GM23338 (cell line): ENCODE data around the gene RTN4RL2. TPM values are rescaled to one million over a fixed set of nuclear protein-coding genes. Genes with fewer than 3 reads are reported as not detected.
A peak's percentile ranks its signal among the peaks of the same experiment; 100 is the strongest.

Experiments
- ATAC-seq: fragments of 200-7000 bp; cut with Tn5 transposase; 3 replicates; pipeline ENCODE4 v1.9.1; 2020
- DNase-seq: peaks from one replicate; pipeline ENCODE4 v3.0.0-alpha.2; 2015; ENCODE audit warnings: low spot score
- H2AFZ ChIP-seq: fragments of 200-600 bp; sonication (generic); 2 replicates; pipeline ENCODE4 v1.8.0; 2016; ENCODE audit warnings: antibody characterized with exemption, mild to moderate bottlenecking, moderate library complexity
- H3F3A ChIP-seq: fragments of 200-600 bp; sonication (generic); replicated peaks from 2 replicates; pipeline ENCODE4 v1.8.0; 2017; ENCODE audit warnings: antibody characterized with exemption, mixed run types, low read depth
- H3K27ac ChIP-seq: fragments of 200-600 bp; sonication (generic); 2 replicates; pipeline ENCODE4 v1.6.1; 2016; ENCODE audit warnings: low read depth
- H3K27me3 ChIP-seq: fragments of 200-600 bp; sonication (generic); 2 replicates; pipeline ENCODE4 v1.8.0; 2016; ENCODE audit warnings: mild to moderate bottlenecking, mixed run types, moderate library complexity; ENCODE audit not compliant: insufficient read depth
- H3K36me3 ChIP-seq: fragments of 200-600 bp; sonication (generic); 2 replicates; pipeline ENCODE4 v1.8.0; 2016; ENCODE audit warnings: mild to moderate bottlenecking; ENCODE audit not compliant: insufficient read depth
- H3K4me1 ChIP-seq: fragments of 200-600 bp; sonication (generic); 2 replicates; pipeline ENCODE4 v1.8.0; 2016; ENCODE audit warnings: mild to moderate bottlenecking, moderate library complexity; ENCODE audit not compliant: insufficient read depth
- H3K4me2 ChIP-seq: fragments of 200-600 bp; sonication (generic); 2 replicates; pipeline ENCODE4 v1.7.1; 2017; ENCODE audit warnings: mixed run types
- H3K4me3 ChIP-seq: fragments of 200-600 bp; sonication (generic); 2 replicates; pipeline ENCODE4 v1.6.1; 2016; ENCODE audit warnings: mixed run types
- H3K79me2 ChIP-seq: fragments of 200-600 bp; sonication (generic); replicated peaks from 2 replicates; pipeline ENCODE4 v1.8.0; 2017; ENCODE audit warnings: mild to moderate bottlenecking; ENCODE audit not compliant: insufficient read depth
- H3K9me2 ChIP-seq: fragments of 200-600 bp; sonication (generic); 2 replicates; pipeline ENCODE4 v1.8.0; 2017; ENCODE audit not compliant: insufficient read depth
- H4K20me1 ChIP-seq: fragments of 200-600 bp; sonication (generic); replicated peaks from 2 replicates; pipeline ENCODE4 v1.8.0; 2017; ENCODE audit warnings: mild to moderate bottlenecking; ENCODE audit not compliant: insufficient read depth
- H3K27ac Mint-ChIP-seq: 2 replicates; pipeline ENCODE4 v1.8.0; 2020; ENCODE audit warnings: inconsistent platforms, mild to moderate bottlenecking, moderate library complexity, mixed read lengths
- H3K27me3 Mint-ChIP-seq: 3 replicates; pipeline ENCODE4 v1.8.0; 2022; ENCODE audit warnings: low read depth, mild to moderate bottlenecking, moderate library complexity, mixed read lengths, inconsistent platforms; ENCODE audit not compliant: insufficient read depth, poor library complexity
- H3K36me3 Mint-ChIP-seq: 3 replicates; pipeline ENCODE4 v1.8.0; 2021; ENCODE audit warnings: low read depth, mild to moderate bottlenecking, inconsistent platforms, moderate library complexity, mixed read lengths
- H3K4me1 Mint-ChIP-seq: 3 replicates; pipeline ENCODE4 v1.8.0; 2020; ENCODE audit warnings: mild to moderate bottlenecking, inconsistent platforms, mixed read lengths
- H3K4me3 Mint-ChIP-seq: 3 replicates; pipeline ENCODE4 v1.8.0; 2021; ENCODE audit warnings: moderate library complexity, mild to moderate bottlenecking, inconsistent platforms, mixed read lengths
- H3K9me3 Mint-ChIP-seq: 3 replicates; pipeline ENCODE4 v1.8.0; 2020; ENCODE audit warnings: moderate library complexity, mild to moderate bottlenecking, inconsistent platforms, mixed read lengths
- CREB1 ChIP-seq: fragments of 250-450 bp; sonication (Bioruptor Pico); IDR thresholded peaks from 2 replicates; pipeline ENCODE4 v1.5.0; 2020; ENCODE audit warnings: low read depth, mild to moderate bottlenecking, moderate library complexity
- EZH2 ChIP-seq: fragments of 200-600 bp; sonication (generic); IDR thresholded peaks from one replicate; pipeline ENCODE4 v1.8.0; 2017; ENCODE audit warnings: antibody characterized with exemption, mild to moderate bottlenecking, low read depth; ENCODE audit not compliant: unreplicated experiment
- EZH2phosphoT487 ChIP-seq: fragments of 200-600 bp; sonication (generic); IDR thresholded peaks from one replicate; pipeline ENCODE4 v1.8.1; 2018; ENCODE audit warnings: antibody characterized with exemption; ENCODE audit not compliant: unreplicated experiment
- NANOG ChIP-seq: IDR thresholded peaks from 2 replicates; pipeline ENCODE4 v1.6.1; 2016; ENCODE audit warnings: antibody characterized with exemption, borderline replicate concordance
- POLR2AphosphoS5 ChIP-seq: IDR thresholded peaks from 2 replicates; pipeline ENCODE4 v1.6.1; 2016; ENCODE audit warnings: antibody characterized with exemption, low read depth
- ZNF331 ChIP-seq: fragments of 250-450 bp; sonication (Bioruptor Pico); IDR thresholded peaks from 2 replicates; pipeline ENCODE4 v1.5.0; 2020; ENCODE audit warnings: low read depth, mild to moderate bottlenecking, moderate library complexity
- polyA plus RNA-seq: library from polyadenylated mRNA; unstranded; fragments of >200 nt; fragmentation: Nextera tagmentation; extraction: Ambion mirVana; gene quantifications from 2 replicates; pipeline ENCODE4 v1.2.1, GENCODE V29; 2016
- total RNA-seq: library from RNA; depleted of rRNA; stranded (reverse); fragments of >200 nt; shearing (Covaris generic); gene quantifications from 2 replicates; pipeline ENCODE4 v1.2.3, GENCODE V29; 2014
- TF ChIP-seq, protein P1 (sequence below): IDR thresholded peaks from 2 replicates; pipeline ENCODE4 v1.6.1; 2016; ENCODE audit warnings: antibody characterized with exemption
- TF ChIP-seq, protein P2 (sequence below), 2 experiments: fragments of 200-600 bp in 1 of 2; sonication (generic) in 1 of 2; conservative IDR thresholded peaks; 2 replicates each; pipeline versions ENCODE4 v1.5.1 to v1.6.1; 2016 to 2017; ENCODE audit warnings: antibody characterized with exemption in 2 of 2, low read depth in 2 of 2, mild to moderate bottlenecking in 2 of 2, moderate library complexity in 1 of 2

RTN4RL2 gene
- total and polyA plus RNA-seq, 2 experiments from 2014 or later = 13.9 to 15.9 TPM

DNA sequence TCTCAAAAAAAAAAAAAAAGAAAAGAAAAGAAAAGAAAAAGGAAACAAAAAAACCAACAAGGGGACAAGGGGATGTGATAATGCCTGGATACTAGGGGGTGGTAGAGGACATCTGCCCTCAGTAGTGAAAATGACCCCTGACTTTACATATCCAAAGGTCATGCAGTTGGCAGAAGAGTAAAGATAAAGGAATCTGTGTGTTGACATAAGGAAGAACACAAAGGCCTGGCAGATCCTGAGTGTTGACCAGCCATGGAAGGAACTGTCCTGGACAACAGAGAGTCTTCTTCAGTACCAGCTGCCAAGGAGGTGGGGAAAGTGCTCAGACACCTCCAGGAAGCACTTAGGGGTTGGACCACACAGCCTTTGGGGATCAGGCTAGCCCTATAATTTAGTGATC lies 42.5 kb downstream of the RTN4RL2 start:
- H3K4me1 Mint-ChIP-seq = peaks cover 43% of the 10 kb centered on the region
- H3K9me2 ChIP-seq = no peaks in the 10 kb centered on the region
- H3K27me3 Mint-ChIP-seq = peaks cover 16% of the 10 kb centered on the region
- no peaks in the 10 kb centered on the region for H3K27me3 ChIP-seq
- no peak overlapping the region for H3K27ac ChIP-seq
- H3K9me3 Mint-ChIP-seq = no peaks in the 10 kb centered on the region
- H2AFZ ChIP-seq = no peak overlapping the region
- H3K4me2 ChIP-seq = no peak overlapping the region
- H3K36me3 ChIP-seq = no peaks in the 10 kb centered on the region
- H3K4me3 ChIP-seq = no peak overlapping the region
- peaks cover 28% of the 10 kb centered on the region for H3K79me2 ChIP-seq
- H3K36me3 Mint-ChIP-seq = peaks cover 47% of the 10 kb centered on the region
- ATAC-seq (no peak), DNase-seq (no peak)
- no peak overlapping the region for H3K27ac Mint-ChIP-seq
- H3F3A ChIP-seq = peaks cover 14% of the 10 kb centered on the region
- no peak for TF ChIP-seq ZNF331 (CRISPR knock-in tag)
- no peak for TF ChIP-seq EZH2
- TF ChIP-seq, protein P1, sequence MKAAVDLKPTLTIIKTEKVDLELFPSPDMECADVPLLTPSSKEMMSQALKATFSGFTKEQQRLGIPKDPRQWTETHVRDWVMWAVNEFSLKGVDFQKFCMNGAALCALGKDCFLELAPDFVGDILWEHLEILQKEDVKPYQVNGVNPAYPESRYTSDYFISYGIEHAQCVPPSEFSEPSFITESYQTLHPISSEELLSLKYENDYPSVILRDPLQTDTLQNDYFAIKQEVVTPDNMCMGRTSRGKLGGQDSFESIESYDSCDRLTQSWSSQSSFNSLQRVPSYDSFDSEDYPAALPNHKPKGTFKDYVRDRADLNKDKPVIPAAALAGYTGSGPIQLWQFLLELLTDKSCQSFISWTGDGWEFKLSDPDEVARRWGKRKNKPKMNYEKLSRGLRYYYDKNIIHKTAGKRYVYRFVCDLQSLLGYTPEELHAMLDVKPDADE = no peak
- TF ChIP-seq NANOG = no peak
- no peak for TF ChIP-seq CREB1
- TF ChIP-seq EZH2phosphoT487 = no peak
- peaks cover 31% of the 10 kb centered on the region for H3K4me1 ChIP-seq
- peaks cover 15% of the 10 kb centered on the region for H4K20me1 ChIP-seq
- H3K4me3 Mint-ChIP-seq = no peak overlapping the region

DNA sequence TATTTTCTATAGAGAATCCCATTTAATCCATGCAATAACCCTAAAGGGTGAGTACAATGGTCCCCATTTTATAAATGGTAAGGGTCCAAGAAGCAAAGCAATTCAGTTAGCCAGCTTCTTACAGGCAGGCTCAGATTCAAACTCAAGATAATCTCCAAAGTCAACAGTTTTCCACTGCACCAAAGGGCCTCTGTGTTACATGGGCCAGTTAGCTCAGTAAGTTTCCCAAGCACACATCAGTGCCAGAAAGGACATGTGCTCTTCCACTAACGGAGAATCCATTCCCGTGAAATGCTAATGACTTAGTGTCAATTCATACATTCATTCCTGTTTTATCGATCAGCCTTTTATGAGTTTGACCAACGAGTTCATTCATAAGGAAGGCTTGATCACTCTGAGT lies 44.2 kb downstream of the RTN4RL2 start:
- Histone ChIP-seq H4K20me1 (peaks cover 15% of the 10 kb centered on the region), H3K27ac (0 out of 2 replicates have a peak overlapping the region, but pooled peaks have one; percentile 9), H3K9me2 (no peaks in the 10 kb centered on the region), H3K4me2 (no peak overlapping the region), H2AFZ (no peak overlapping the region), H3K4me3 (no peak overlapping the region), H3K27me3 (no peaks in the 10 kb centered on the region), H3K79me2 (peaks cover 28% of the 10 kb centered on the region), H3K36me3 (no peaks in the 10 kb centered on the region), H3K4me1 (peaks cover 28% of the 10 kb centered on the region), H3F3A (peaks cover 14% of the 10 kb centered on the region)
- Mint-ChIP-seq H3K27me3 (peaks cover 13% of the 10 kb centered on the region), H3K27ac (no peak overlapping the region), H3K4me3 (no peak overlapping the region), H3K4me1 (peaks cover 34% of the 10 kb centered on the region), H3K9me3 (no peaks in the 10 kb centered on the region), H3K36me3 (peaks cover 40% of the 10 kb centered on the region)
- DNase-seq = no peak
- TF ChIP-seq, protein P2, sequence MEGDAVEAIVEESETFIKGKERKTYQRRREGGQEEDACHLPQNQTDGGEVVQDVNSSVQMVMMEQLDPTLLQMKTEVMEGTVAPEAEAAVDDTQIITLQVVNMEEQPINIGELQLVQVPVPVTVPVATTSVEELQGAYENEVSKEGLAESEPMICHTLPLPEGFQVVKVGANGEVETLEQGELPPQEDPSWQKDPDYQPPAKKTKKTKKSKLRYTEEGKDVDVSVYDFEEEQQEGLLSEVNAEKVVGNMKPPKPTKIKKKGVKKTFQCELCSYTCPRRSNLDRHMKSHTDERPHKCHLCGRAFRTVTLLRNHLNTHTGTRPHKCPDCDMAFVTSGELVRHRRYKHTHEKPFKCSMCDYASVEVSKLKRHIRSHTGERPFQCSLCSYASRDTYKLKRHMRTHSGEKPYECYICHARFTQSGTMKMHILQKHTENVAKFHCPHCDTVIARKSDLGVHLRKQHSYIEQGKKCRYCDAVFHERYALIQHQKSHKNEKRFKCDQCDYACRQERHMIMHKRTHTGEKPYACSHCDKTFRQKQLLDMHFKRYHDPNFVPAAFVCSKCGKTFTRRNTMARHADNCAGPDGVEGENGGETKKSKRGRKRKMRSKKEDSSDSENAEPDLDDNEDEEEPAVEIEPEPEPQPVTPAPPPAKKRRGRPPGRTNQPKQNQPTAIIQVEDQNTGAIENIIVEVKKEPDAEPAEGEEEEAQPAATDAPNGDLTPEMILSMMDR (conservative IDR thresholded peaks at IDR 0.05; ENCODE audit: low read depth in 2 of 2) = no peak
- TF ChIP-seq, protein P1 = no peak
- TF ChIP-seq NANOG = no peak
- TF ChIP-seq CREB1 = no peak
- no peak for TF ChIP-seq POLR2AphosphoS5
- no peak for TF ChIP-seq EZH2phosphoT487
- ATAC-seq = no peak
